Central memory CD4-positive, alpha-beta T cell (primary cell): ENCODE measurements around the gene TIMP1.

Experiments used
- DNase-seq: peaks from one replicate; pipeline ENCODE4 v3.0.0; 2022

Gene TIMP1

GRCh38 chrX:47608130-47608810 is 26.0 kb downstream of the TIMP1 start:
- no peak for DNase-seq

DNA sequence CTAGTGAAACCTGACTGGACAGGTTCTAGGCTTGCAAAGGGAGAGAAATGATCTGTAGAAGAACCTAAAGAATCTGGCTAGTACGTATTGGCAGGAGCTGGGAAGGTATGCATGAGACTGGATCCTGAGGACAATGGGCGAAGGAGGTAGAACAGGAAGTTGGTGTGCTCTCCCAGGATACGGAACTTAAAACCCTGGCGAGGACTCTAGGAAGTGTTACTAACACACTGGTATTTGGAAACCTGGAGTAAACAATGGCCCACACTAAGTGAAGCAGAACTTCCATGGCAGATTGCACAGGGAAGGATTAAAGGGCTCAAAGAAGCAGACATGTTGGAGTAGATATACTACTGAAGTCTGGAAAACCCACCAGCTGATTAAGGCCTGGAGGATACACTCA is 28.3 kb downstream of the TIMP1 start:
- no peak for DNase-seq

DNA sequence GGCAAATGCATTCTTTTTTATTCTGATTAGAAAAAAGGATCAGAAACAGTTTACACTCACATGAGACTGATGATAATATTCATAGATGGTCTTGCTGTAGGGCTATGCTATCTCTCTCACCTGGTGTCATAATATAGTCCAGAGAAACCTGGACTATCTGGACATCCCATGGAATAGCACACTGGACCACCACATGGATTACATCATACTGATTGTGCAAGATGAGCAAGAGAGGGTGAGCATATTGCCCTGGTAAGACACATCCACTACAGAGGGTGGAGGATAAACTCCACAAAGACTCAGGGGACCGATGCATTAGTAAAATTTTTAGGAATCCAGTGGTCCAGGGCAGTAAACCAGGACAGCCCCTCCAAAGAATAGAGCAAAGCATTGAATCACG is 29.3 kb downstream of the TIMP1 start:
- no peak for DNase-seq

DNA sequence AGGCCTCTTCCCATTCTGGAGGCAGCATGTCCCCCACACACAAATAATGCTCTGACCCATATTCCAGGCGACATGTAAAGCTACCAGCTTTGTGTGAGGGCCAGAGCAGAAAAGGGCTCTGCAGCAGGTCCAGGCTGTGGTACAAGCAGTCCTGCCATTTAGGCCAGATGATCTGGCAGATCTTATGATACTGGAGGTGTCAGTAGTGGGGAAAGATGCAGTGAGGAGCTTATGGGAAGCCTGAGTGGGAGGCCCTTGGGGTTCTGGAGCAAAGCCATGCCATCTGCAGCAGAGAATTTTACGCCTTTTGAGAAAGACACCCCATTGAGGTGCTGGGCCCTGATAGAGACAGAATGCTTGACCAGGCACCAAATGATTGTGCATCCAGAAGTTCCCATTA is 29.7 kb downstream of the TIMP1 start:
- DNase-seq, result no peak

DNA sequence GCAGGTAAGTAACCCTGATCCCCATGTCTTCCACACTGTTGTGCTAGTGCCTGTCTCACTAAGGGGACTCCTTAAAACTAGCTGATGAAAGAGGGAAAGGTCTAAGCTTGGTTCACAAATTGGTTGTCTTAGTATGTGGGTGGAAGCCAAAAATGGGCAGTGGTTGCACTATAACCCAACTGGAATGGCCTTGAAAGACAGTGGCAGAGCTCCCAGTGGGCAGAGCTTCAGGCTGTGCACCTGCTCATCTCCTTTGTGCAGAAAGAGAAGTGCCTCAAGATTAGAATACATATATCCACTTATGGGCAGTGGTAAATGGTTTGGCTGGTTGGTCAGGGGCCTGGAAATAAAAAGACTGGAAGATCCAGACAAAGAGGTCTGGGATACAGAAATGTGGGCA is 30.2 kb downstream of the TIMP1 start:
- no peak for DNase-seq

DNA sequence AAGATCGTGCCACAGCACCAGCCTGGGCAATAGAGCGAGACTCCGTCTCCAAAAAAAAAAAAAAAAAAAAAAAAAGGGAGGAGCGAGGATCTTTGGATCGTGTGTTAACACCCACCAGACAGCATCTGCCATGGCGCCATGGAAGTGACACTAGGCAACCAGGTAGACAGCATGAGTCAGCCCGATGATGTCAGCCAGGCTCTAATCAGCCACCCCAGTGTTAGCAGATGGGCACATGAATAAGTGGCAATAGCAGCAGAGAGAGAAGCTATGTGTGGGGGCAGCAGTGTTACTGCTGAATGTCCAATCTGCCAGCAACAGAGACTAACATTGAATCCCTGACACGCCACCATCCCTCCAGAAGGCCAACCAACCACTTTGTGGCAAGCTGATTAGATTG is 30.8 kb downstream of the TIMP1 start:
- DNase-seq, result no peak

GRCh38 chrX:47614618-47615017 is 32.4 kb downstream of the TIMP1 start:
- DNase-seq, result no peak

DNA sequence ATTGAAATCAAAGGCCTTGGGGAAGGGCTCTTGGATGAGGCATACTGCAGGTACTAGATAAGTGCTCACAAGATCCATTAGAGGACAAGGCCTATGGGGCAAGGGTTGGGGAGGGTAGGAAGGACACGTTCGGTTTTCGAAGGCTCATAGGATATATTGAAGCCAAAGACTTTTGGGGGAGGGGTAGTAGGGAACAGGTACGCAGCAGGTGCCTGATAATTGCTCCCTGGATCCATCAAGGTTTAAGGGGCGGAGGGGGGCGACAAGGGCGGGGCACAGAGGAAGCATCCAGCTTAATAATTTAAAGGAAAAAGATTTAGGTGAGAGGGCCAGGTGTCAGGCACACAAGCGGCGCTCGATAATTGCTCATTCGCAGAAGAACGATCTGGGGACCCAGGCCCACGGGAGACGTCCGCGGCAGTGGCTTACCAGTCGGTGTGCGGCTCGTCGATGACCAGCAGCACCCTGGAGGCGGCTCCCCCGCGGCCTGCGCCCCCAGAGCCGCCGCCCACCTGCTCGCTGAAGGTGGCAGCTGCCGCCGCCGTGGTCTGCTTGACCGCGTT is 36.8 kb downstream of the TIMP1 start:
- no peak for DNase-seq

GRCh38 chrX:47619486-47620302 is 37.5 kb downstream of the TIMP1 start, which contains the start of gene SYN1:
Gene SYN1 (minus strand): TSS chrX:47619857. CDS start chrX:47619728, 129 bp downstream.
- peak; percentile 76 for DNase-seq

DNA sequence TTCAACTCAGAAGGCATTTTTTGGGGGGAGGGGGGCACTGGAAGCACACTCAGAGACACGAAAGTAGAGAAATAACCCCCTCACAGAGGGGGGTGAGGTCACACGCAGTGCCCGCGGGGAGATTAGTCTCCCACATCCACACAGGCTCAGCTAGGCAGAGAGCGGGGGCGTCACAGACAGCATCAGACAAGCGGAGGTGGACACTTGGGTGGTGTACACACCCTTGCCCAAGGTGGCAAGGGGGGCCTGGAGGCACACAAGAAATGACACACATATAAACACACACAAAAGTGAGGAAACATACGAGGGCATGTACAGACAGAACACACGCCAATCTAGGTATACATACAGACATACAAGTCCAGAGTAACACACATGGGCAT is 38.1 kb downstream of the TIMP1 start:
- DNase-seq, result no peak

GRCh38 chrX:47621851-47622250 is 39.6 kb downstream of the TIMP1 start:
- DNase-seq, result no peak

- peak; percentile 41 for DNase-seq
Observed at GRCh38 chrX:47623540-47624027, 41.3 kb downstream of the TIMP1 start.

DNA sequence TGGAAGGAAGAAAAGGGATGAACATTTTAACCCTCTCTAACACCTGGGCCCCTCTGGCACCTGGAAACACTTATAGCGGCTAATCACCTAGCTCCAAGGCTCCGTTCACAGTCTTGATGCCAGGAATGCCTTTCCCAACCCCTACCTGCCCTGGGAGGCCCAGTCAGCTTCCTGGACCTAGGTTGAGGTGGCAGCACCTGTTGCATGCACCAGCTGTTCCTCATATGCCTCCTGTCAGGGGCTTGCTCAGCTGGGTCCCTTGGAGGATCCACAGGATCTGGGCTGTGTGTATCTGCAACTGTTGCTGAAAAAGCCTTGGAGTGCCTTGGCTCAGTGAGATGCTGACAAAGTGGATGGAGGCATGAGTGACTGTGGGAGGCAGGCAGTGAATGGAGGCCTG is 43.1 kb downstream of the TIMP1 start:
- DNase-seq, result no peak

DNA sequence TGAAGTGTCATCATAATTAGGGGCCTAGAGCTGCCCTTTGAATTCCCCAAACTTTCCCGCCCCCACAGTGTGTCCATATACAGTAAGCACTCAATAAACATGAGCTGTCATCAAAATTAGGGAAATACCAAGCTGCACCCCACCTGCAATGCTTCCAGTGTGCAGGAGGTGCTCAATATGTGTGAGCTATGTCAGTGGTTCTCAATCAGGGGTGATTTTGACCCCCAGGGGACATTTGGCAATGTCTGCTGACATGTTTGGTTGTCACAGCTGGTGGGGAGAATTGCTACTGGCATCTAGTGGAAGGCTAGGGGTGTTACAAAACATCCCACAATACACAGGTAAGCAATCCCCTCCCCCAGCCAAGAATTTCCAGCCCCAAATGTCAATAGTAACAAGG is 46.7 kb downstream of the TIMP1 start:
- no peak for DNase-seq

DNA sequence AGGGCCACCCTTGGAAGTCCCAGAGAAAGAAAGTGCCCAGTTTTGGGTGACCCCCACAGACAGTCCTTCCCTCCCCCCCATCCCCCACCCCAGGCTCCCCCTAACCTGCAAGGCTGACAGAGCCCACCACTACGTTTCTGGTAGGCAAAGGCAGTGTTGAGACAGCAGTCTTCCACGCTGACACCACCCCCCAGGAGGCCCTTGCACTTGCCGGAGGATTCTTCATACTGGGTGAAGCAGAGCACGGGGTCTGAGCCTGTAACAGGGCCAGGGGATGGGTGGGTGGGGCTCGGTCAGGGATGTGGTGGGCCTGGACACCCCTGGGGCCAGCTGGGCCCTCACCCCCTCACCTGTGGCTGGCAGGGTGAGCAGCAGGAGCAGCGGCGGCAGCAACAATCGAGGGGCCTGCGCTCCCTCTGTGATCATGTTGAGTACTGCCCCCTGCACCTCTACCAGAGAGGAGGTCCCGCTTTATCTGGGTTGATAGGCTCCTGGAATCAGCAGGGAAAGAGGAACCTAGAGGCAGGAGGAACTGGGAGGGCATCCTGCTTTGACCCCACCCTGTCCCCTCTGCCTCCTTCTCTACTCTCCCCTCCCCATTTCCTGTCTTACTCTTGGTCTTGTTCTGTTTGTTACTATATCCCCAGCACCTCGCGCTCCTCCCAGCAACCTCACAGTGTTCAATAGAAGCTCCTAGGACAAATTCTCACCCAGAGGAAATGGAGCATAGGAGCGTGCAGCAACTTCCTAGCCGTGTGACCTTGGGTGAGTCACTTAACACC is 47.4 kb downstream of the TIMP1 start, which contains the start of gene CFP:
CFP (minus strand) TSS at position 512 of the 782 bp plus-strand sequence; CDS start at position 426, 86 bp downstream.
- DNase-seq, result no peak

GRCh38 chrX:47631676-47632075 is 49.4 kb downstream of the TIMP1 start:
- DNase-seq, result no peak

DNA sequence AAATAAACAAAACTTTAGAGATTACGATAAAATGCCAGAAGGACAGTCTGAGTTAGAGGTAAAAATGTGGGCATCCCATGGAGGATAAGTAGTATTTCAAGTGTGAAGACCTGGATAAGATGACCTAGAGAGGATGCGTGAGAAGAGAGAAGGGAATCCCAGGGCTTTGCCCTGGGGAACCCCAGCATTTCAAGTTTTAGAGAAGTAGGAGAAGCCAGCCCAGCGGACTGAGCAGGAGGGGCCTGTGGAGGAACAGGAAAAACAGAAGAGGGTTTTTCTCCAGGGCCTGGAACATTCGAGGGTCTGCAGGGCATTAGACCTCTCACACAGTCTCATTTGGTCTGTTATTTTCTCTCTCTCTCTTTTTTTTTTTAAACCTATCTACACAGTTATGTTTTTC is 50.4 kb downstream of the TIMP1 start:
- DNase-seq, result no peak

- no peak for DNase-seq
Observed at GRCh38 chrX:47633689-47634590, 51.7 kb downstream of the TIMP1 start.

DNA sequence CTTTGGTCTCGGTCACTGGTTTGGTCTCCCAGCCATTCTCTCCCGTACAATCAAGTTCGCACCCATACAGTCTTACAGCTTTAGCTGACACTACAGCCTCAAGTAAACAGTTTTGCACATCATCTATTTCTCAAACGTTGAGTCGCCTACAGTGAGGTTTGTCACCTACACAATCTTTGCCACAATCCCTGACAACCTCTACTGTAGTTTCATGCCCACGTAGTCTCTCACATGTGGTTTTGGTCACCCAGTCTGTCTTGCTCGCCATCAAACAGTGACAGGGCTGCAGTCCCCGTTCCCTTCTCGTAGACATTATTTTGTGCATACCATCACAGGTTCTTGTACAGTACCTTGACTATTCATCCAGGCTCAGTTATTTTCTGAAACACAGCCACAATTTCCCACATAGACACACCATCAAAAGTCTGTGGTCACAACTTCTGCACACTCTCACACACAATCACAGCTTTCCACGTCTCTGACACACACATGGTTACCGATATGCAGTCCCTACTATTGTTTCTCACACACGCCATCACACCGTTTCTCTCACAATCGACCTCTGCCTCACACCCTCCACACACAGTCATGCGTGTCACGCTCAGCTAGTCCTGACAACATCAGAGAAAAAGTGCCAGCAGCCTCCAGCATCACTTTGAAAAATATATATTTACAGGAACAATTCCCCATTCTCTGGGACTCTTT is 52.8 kb downstream of the TIMP1 start:
- no peak for DNase-seq
